Measurements from ENCODE around the gene OXCT1. TPM values are rescaled to one million over a fixed set of nuclear protein-coding genes. Genes with fewer than 3 reads are reported as not detected.

The OXCT1 gene
- total and polyA plus RNA-seq, 2 experiments from 2014 or later: 12.4 to 16.9 TPM

GRCh38 chr5:41763081-41763480 is 107.1 kb downstream of the OXCT1 start:
- no peaks in the 10 kb centered on the region for H3K27me3 ChIP-seq
- no peaks in the 10 kb centered on the region for H4K20me1 ChIP-seq (ENCODE audit: insufficient read depth, poor library complexity, severe bottlenecking)
- TF ChIP-seq CTCF (IDR thresholded peaks at IDR 0.05; ENCODE audit: poor library complexity) (no peak), EZH2 (IDR thresholded peaks at IDR 0.05; ENCODE audit: borderline replicate concordance) (no peak), EZH2phosphoT487 (IDR thresholded peaks at IDR 0.05; ENCODE audit: low read depth, severe bottlenecking, unreplicated experiment) (no peak)
- no peak overlapping the region for H3K4me3 ChIP-seq
- H3K4me2 ChIP-seq: peak overlapping the region; percentile 46
- no peaks in the 10 kb centered on the region for H3K4me1 ChIP-seq (ENCODE audit: insufficient read depth)
- H2AFZ ChIP-seq: no peak overlapping the region
- no peaks in the 10 kb centered on the region for H3K79me2 ChIP-seq
- H3K9me3 ChIP-seq (ENCODE audit: low read depth): no peaks in the 10 kb centered on the region
- no peak for DNase-seq (ENCODE audit: low spot score)
- no peaks in the 10 kb centered on the region for H3K36me3 ChIP-seq (replicated peaks; ENCODE audit: insufficient read depth, low read depth)
- H3K9me2 ChIP-seq (replicated peaks; ENCODE audit: insufficient read depth): no peaks in the 10 kb centered on the region
- WGBS (ENCODE audit: low lambda C conversion rate, missing lambda C conversion rate): 46% methylated on average over 3 of the region's 3 CpGs
- H3K27ac ChIP-seq: peak overlapping the region; percentile 13

- H3K27ac ChIP-seq: no peak overlapping the region
- DNase-seq (ENCODE audit: low spot score): no peak
- H3K36me3 ChIP-seq (replicated peaks; ENCODE audit: insufficient read depth, low read depth): no peaks in the 10 kb centered on the region
- no peak overlapping the region for H3K4me2 ChIP-seq
- TF ChIP-seq EZH2phosphoT487 (IDR thresholded peaks at IDR 0.05; ENCODE audit: low read depth, severe bottlenecking, unreplicated experiment) (no peak), EZH2 (IDR thresholded peaks at IDR 0.05; ENCODE audit: borderline replicate concordance) (no peak), CTCF (IDR thresholded peaks at IDR 0.05; ENCODE audit: poor library complexity) (no peak)
- no peak overlapping the region for H3K4me3 ChIP-seq
- no peaks in the 10 kb centered on the region for H3K9me2 ChIP-seq (replicated peaks; ENCODE audit: insufficient read depth)
- no peaks in the 10 kb centered on the region for H3K4me1 ChIP-seq (ENCODE audit: insufficient read depth)
- WGBS (ENCODE audit: low lambda C conversion rate, missing lambda C conversion rate): 88% methylated on average over 1 of the region's 1 CpG
- H3K79me2 ChIP-seq: no peaks in the 10 kb centered on the region
- H3K9me3 ChIP-seq (ENCODE audit: low read depth): no peaks in the 10 kb centered on the region
- H2AFZ ChIP-seq: no peak overlapping the region
- no peaks in the 10 kb centered on the region for H4K20me1 ChIP-seq (ENCODE audit: insufficient read depth, poor library complexity, severe bottlenecking)
- H3K27me3 ChIP-seq: no peaks in the 10 kb centered on the region
Observed at GRCh38 chr5:41762426-41762825, 107.8 kb downstream of the OXCT1 start.

GRCh38 chr5:41761663-41762062 is 108.6 kb downstream of the OXCT1 start:
- no peak for TF ChIP-seq EZH2 (IDR thresholded peaks at IDR 0.05; ENCODE audit: borderline replicate concordance)
- no peak for TF ChIP-seq EZH2phosphoT487 (IDR thresholded peaks at IDR 0.05; ENCODE audit: low read depth, severe bottlenecking, unreplicated experiment)
- no peak for TF ChIP-seq CTCF (IDR thresholded peaks at IDR 0.05; ENCODE audit: poor library complexity)
- H3K4me2 ChIP-seq: no peak overlapping the region
- WGBS (ENCODE audit: low lambda C conversion rate, missing lambda C conversion rate): 96% methylated on average over 1 of the region's 1 CpG

GRCh38 chr5:41755705-41756104 is 114.5 kb downstream of the OXCT1 start:
- WGBS (ENCODE audit: low lambda C conversion rate, missing lambda C conversion rate): 76% methylated on average over 1 of the region's 1 CpG
- Histone ChIP-seq H3K4me3 (no peak overlapping the region), H3K9me2 (replicated peaks; ENCODE audit: insufficient read depth) (no peaks in the 10 kb centered on the region), H3K36me3 (replicated peaks; ENCODE audit: insufficient read depth, low read depth) (no peaks in the 10 kb centered on the region), H3K4me2 (no peak overlapping the region), H3K79me2 (no peaks in the 10 kb centered on the region), H3K9me3 (ENCODE audit: low read depth) (no peaks in the 10 kb centered on the region), H4K20me1 (ENCODE audit: insufficient read depth, poor library complexity, severe bottlenecking) (no peaks in the 10 kb centered on the region), H3K4me1 (ENCODE audit: insufficient read depth) (no peaks in the 10 kb centered on the region), H3K27me3 (no peaks in the 10 kb centered on the region), H3K27ac (no peak overlapping the region), H2AFZ (no peak overlapping the region)
- no peak for DNase-seq (ENCODE audit: low spot score)
- TF ChIP-seq EZH2phosphoT487 (IDR thresholded peaks at IDR 0.05; ENCODE audit: low read depth, severe bottlenecking, unreplicated experiment): no peak
- TF ChIP-seq EZH2 (IDR thresholded peaks at IDR 0.05; ENCODE audit: borderline replicate concordance): no peak
- TF ChIP-seq CTCF (IDR thresholded peaks at IDR 0.05; ENCODE audit: poor library complexity): no peak

More at GRCh38 chr5:41761663-41762062, 108.6 kb downstream of the OXCT1 start:
- Histone ChIP-seq H2AFZ (no peak overlapping the region), H3K27ac (no peak overlapping the region), H3K4me3 (no peak overlapping the region), H3K27me3 (no peaks in the 10 kb centered on the region), H3K9me3 (ENCODE audit: low read depth) (no peaks in the 10 kb centered on the region), H4K20me1 (ENCODE audit: insufficient read depth, poor library complexity, severe bottlenecking) (no peaks in the 10 kb centered on the region), H3K79me2 (no peaks in the 10 kb centered on the region), H3K36me3 (replicated peaks; ENCODE audit: insufficient read depth, low read depth) (no peaks in the 10 kb centered on the region), H3K4me1 (ENCODE audit: insufficient read depth) (no peaks in the 10 kb centered on the region), H3K9me2 (replicated peaks; ENCODE audit: insufficient read depth) (no peaks in the 10 kb centered on the region)
- no peak for DNase-seq (ENCODE audit: low spot score)
